ENCODE results near the gene RNF126.
"Not testable (repeated sequence)": the region's sequence is repeated elsewhere in the genome, so short reads cannot be mapped to it uniquely, and the experiment has no call there.

The RNF126 gene

DNA sequence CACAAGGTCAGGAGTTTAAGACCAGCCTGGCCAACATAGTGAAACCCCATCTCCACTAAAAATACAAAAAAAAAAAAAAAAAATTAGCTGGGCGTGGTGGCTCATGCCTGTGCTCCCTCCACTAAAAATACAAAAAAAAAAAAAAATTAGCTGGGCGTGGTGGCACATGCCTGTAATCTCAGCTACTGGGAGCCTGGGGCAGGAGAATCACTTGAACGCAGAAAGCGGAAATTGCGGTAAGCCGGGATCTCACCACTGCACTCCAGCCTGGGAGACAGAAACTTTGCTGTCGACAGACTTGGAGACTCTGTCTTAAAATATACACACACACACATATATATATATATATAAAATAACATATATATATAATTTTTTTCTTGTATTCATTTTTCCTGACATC is 36.4 kb downstream of the RNF126 start:
- not testable (repeated sequence) for DNase-seq

DNA sequence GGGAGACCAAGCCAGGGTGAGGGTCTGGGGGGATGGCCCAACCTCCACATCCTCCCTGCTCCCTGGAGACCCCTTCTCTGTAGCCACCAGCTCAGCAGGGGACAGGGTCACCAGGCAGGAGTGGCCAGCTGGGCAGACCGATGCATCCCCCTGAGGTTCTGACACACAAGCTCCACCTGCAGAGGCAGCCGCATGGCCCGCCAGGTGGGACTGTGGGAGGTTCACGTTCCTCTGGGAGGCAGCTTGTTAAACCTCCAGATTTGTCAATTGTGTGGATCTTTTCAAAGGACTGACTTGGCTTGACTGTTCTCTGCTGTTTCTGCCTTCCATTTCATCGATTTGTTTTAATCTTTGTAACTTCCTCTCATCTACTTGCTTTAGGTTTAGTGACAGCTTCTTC is 37.8 kb downstream of the RNF126 start:
- DNase-seq: no peak

DNA sequence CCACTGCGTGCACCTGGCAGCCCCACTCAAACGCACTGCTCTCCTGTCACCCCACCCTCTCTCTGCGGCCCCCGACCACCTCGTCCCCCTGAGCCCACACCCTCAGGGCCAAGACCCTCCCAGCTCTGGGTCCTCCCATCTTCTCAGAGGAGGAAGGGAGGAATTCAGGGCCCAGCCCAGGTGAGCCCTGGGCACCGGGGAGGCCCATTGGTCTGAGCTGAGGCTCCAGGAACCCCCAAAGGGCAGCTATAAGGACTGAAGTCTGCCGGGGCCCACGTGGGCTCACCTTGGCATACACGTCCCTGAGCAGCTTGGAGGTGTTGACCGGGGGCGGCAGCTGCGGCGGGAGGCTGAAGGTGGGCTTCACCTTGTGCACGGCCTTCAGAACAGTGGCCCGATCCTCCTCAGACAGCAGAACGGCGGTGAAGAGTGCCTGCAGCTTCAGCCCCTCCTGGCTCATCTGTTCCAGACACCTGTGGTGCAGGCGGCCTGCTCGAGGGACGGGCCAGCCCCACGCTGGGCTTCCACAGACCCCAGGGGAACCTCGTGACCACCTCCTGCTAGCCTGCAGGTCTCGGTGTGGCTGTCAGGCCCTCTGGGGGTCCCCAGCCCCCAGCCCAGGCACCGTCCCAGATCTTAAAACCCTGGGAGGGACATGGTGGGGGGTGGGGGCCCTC is 38.4 kb downstream of the RNF126 start:
- DNase-seq: no peak

DNA sequence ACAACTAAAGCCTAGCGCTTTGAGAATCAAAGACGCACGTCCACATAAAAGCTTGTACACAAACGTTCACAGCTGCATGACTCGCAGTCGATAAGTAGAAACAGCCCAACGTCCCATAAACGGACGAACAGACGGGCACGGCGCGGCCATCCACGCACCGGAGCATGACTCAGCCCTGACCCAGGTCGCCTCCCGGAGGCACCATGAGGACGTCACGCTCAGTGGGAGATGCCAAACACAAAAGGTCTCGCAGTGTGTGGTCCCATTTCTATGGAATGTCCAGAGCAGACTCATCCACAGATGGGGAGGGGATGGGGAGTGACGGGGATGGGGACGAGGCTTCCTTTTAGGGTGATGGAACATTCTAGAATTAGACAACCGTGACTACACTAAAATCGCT is 39.0 kb downstream of the RNF126 start:
- DNase-seq: no peak

DNA sequence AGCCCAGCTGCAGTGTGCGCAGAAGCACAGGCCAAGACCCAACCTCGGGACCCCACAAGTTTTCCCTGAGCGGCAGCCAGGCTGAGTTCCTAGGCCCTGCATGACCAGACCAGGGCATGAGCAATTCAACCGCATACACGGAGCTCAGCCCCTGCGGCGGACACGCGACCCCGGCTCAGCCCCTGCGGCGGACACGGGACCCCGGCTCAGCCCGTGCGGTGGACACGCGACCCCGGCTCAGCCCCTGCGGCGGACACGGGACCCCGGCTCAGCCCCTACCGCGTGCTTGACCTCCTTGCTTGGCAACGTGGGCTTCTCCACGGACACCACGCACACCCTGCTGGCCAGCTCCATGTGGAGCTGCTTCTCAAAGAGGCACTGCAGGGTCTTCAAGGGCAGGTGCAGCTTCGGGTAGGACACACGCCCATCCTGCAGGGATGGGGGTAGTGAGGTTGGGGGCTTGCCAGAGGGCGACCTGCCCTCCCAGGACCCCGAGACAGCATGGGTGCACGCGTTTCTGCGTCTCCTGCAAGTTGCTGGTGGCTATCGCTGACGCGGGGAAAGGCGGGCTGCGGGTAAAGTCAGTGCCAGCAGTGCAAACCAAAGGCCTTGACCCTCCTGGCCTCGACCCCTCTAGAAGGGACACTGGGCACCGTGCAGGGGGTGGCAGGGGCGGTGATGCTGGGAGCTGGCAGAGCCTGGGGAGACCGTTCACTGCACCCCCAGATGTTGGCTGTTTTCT is 39.7 kb downstream of the RNF126 start:
- no peak for DNase-seq

DNA sequence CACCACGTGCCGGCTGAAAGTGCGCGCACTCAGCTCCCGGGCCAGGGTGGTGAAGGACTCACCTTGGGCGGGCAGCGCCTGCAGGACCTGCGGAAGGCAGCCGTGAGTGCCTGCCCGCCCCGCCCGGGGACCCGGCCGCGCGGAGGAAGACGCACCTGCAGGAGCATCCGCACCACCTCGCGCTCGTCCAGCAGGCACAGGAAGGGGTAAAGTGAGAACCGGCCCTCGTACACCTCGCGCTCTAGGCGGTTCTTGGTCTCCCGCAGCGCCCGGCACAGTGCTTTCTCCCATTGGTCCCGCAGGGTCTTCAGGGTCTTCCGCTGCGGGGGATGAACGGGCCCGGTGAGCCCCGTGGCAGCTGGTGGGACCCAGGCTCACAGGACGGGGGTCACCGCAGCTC is 40.3 kb downstream of the RNF126 start:
- no peak for DNase-seq

DNA sequence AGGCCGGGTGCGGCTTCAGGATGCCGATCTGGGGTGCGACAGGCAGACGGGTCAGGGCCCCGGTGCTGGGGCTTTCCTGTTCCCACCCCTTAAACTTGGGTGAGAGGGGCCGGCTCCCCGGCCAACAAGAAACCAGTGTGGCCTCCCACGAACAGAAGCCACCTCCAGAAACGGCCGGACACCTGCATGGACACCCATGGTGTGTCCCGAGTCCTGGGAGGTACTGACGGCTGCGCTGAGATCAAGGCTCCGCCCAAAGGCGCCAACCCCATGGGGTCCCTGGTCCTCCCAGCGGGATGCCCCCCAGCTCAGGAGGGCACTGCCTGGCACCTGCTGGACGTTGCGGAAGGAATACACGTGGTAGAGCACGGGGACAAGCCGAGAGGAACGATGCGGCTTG is 41.2 kb downstream of the RNF126 start:
- DNase-seq: no peak

DNA sequence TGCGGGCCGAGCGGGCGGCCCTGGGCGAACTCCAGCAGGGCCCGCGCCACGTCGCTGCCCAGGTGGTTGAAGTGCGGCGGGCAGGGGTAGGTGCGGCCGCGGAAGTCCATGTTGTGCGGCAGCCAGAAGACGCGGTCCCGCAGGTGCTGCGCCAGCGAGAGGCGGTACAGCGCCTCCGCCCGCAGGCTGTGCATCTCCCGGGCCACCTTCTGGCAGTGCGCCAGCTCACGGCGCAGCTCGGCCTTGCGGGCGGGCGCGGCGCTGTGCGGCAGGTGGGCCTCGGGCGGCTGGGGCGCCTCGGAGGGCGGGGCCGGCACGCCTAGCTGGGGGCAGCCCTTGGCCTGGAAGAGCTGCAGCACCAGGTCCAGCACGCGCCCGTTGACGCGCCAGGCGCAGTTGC is 41.8 kb downstream of the RNF126 start:
- not testable (repeated sequence) for DNase-seq

DNA sequence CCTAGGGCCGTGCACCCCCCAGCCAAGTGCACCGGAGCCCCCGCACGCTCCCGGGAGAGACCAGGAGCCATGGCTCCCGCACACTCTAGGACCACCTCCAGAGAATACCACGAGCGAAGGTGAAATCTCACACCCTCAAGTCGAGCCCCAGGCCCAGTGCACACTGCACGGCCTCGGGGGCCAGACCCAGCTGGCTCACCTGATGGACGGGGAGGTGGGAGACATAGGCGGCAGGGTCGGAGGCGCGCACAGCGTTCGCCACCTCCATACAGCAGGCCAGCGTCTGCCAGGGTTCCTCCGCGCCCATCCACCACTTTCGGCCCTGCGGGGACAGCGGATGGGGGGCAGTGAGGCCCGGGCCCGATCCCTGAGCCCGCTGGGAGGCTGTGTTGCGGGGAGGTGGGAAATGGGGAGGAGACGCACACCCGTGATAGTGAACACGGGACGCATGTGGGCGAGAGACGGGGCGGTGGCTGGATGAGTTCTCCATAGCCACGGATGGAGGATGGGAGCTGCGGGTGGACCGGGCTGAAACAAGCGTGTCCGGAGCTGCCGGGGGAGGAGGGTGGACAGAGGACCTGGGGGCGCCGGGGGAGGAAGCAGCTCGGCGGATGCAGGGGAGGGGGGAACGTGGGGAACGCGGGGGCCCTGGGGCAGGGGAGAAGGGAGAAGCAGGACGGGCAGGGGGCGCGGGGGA is 42.7 kb downstream of the RNF126 start:
- DNase-seq: no peak

DNA sequence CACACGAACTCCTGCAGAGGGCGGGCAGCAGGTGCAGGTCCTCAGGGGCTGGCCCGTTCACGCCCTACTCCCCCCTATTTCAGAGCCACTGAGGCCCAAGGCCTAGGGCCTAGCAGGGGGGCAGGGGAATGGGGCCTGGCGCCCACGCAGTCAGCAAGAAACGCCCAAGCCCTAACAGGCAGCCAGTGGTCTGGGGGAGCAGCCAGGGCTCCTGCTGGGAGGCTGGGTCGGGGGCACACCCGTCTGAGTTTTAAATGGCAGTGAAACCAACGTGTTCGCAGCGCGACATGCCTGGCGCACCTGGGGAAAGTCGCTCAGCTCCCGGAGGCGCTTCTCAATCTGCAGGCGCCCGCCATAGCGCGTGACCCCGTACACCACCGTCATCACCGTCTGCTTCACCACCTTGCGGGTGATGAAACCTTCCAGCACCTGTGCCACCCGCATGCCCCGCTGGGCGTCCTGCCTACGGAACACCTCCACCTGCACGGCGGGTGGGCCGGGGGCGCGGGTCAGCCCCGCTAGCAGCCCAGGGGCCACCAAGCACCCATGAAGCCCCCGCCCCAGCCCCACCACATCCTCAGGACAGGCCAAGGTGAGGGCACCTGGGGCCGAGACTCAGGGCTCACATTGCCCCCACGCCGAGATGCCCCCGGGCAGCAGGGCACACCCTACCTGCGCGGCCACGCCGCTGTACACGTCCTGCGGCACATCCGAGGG is 43.6 kb downstream of the RNF126 start:
- no peak for DNase-seq

DNA sequence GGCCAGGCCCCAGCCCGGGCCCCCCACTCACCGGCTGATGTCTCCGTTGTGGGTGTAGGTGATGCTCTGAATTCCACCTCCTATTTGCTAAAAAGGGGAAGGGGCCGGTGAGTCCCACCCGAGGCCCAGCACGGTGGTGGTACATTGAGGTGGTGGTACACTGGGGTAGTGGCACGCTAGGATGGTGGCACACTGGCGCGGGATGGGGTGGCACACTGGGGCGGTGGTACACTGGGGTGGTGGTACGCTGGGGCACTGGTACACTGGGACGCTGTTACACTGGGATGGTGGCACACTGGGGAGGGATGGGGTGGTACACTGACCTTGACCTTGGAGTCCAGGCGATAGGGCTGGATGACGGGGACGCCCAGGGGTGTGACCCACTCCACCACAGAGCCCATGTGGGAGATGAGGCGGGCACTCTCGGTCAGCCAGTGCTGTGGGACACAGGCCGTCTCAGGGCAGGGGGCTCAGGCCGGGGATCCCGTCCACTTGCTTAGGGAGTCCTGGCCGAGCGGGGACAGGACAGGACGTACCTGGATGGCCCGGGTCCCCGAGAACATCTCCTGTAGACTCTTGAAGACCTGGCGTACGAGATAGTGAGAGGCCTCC is 44.2 kb downstream of the RNF126 start:
- DNase-seq: no peak

DNA sequence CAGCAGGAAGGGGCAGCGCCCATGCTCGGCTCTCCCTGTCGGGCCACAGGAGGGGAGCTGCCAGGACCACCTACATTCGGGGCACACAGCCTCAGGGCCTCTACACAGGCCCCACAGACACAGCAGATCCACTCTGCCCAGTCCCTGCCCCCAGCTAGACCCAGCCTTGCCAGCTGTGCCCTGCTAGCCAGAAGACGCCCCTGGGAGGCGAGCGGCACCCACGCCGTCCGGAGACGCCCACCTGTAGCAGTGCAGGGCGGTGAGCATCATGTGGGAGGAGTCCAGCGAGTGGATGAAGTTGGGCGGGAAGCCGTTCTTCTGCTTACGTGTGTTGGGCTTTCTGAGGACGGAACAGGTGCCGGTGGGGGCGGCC is 44.8 kb downstream of the RNF126 start:
- no peak for DNase-seq

DNA sequence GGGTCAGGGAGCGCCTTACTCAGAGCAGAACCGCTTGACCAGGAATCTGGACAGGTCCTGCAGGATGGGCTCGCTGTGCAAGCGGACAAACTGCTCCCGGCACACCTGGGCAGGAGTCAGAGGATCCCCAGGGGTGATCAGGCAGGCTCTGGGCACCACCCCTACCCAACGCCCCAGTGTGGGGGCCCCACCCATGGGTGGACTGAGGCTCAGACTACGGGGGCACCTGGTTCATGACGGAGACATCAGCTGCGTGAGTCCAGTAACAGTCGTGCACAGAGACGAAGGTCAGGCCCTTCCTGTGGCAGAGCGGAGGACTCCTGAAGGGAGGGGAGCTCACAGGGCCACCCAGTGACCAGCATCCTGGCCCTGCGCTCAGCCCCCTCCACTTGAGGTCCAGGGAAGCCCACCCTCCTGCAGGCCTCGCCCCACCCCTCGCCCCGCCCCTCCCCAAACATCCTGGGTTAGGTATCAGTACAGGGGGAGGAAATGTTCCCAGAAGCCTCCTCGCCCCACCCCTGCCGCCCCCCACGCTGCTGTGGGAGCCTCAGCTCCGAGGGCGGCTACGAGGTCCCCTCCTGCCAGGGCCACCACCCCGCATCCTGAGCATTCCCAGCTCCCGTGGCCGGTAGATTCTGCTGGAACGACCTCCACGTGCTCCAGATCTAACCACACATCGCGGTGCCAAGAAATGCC is 45.3 kb downstream of the RNF126 start:
- DNase-seq: no peak

DNA sequence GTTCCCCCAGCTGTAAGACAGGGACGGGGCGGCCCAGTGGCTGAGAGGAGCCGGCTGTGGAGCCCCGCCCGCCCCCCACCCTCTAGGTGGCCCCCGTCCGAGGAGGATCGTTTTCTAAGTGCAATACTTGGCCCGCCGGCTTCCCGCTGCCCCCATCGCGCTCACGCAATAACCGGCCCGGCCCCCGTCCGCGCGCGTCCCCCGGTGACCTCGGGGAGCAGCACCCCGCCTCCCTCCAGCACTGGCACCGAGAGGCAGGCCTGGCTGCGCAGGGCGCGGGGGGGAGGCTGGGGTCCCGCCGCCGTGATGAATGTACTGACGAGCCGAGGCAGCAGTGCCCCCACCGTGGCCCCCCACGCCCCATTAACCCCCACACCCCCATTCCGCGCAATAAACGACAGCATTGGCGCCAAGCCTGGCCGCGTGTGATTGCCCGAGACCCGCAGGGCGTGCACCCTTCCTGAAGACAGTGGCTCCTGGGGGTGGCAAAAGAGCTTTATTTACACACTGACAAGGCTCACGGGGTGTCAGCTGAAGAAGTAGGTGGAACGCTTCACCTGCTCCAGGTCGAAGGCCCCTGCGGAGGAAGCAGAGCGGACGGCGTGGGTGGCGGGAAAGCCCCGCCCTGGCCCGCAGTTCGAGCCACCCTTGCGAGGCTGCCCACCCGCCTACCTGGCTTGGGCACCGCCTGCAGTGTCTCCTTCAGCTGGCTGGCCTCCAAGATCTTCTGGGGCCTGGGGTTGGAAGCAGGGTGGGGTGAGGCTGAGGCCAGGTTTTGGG is 46.1 kb downstream of the RNF126 start:
- DNase-seq: no peak

DNA sequence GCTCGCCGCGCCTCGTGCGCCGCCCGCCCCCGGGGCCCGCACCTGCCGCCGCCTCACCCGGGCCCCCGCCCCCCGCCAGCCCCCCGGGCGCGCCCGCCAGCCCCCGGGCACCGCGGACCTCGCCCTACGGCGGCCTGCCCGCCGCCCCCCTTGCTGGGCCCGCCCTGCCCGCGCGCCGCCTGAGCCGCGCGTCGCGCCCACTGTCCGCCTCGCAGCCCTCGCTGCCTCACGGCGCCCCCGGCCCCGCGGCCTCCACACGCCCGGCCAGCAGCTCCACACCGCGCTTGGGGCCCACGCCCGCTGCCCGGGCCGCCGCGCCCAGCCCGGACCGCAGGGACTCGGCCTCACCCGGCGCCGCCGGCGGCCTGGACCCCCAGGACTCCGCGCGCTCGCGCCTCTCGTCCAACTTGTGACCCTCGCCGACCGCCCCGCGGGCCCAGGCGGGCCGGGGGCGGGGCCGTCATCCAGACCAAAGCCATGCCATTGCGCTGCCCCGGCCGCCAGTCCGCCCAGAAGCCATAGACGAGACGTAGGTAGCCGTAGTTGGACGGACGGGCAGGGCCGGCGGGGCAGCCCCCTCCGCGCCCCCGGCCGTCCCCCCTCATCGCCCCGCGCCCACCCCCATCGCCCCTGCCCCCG is 46.8 kb downstream of the RNF126 start:
- no peak for DNase-seq

DNA sequence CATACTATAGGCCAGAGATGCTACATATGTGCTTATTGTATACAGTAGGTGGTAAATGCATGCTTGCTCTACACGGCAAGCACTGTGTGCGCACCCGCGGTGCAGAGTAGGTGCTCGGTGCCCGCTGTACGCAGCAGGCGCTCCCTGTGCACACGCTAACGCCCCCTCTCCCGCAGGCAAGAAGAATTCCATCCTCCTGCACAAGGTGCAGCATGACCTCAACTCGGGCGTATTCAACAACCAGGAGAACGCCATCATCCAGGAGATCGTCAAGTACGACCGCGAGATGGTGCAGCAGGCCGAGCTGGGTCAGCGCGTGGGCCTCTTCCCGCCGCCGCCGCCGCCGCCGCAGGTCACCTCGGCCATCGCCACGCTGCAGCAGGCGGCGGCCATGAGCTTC is 47.4 kb downstream of the RNF126 start:
- no peak for DNase-seq

DNA sequence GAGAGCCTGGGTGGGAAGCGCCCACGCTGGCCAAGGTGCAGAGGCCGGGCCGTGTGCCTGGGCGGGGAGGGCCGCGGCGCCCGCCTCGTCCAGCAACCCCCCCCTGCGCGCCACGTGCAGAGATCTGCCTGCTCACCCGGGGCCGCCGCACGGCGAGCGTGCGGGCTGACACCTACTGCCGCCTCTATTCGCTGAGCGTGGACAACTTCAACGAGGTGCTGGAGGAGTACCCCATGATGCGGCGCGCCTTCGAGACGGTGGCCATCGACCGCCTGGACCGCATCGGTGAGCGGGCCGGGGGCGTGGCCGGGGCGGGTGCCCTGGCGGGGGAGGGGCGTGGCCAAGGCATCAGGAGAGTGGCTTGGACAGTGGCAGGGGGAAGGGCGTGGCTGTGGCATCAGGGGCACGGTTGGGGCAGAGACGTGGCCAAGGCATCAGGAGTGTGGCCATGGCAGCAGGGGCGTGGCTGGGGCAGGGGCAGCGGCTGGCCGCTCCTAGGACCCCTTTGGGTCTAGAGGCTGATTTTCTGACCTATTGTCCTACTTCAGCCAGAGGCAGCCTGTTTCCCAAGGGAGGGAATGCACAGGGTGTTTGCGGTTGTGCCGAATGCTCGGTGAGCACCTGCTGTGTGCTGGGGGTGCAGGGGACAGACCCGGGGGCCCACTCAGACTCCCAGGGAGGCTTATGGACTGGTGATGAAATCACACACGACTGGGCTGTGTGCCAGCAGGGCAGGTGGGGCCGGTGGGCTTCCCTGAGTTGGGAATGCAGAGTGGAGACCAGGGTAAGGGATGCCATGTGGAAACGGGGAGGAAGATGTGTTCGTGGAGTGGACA is 49.1 kb downstream of the RNF126 start:
- DNase-seq: no peak

DNA sequence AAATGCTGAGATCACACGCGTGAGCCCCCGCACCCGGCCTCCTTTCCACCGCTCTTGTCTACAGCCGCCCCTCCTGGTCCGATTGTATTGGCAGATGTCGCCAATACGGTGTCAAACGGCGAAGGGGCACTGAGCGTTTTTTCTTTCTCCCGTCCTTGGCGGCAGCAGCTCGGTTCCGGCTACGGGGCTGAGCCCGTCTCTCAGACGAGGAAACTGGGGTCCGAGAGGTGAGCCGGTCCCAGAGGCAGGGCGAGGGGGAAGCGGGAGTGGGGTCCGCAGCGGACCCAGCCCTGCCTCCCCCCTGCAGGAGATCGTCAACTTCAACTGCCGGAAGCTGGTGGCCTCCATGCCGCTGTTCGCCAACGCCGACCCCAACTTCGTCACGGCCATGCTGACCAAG is 50.1 kb downstream of the RNF126 start:
- no peak for DNase-seq

DNA sequence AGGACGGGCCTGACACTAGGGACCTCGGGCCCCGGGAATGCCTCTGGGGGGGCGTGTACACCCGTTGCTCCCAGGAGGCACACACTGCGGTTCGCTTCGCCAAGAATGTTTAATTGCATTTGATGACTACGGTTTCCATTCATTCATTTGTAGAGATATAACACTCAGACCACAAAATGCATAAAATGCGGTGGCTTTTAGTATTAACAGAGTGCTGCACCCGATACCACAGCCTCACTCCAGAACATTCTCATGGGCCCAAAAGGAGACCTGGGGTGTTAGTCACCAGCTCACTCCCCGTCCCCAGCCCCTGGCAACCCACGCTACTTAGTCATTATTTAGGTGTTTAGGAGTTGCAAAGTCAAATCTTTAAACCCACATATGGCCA is 51.5 kb downstream of the RNF126 start:
- peak in 2 of 5 donors; percentile 27 to 46 for DNase-seq

Measured in T-helper 1 cell (primary cell).